PC-3 (cell line): ENCODE results near the gene ACTR6. TPM values are rescaled to one million over a fixed set of nuclear protein-coding genes. Genes with fewer than 3 reads are reported as not detected.

Experiments used
- ATAC-seq: fragments of 200-7000 bp; cut with Tn5 transposase; 2 replicates; pipeline ENCODE4 v1.9.1; 2020; ENCODE audit warnings: mild to moderate bottlenecking, moderate library complexity
- BruUV-seq: library from RNA; stranded (reverse); fragments of 400-500 nt; replicated peaks from 2 replicates; lab custom pipeline; 2021; lab: Mats Ljungman, UMichigan
- CTCF ChIA-PET: fragments of 300-600 bp; sonication (Branson Sonifier 250); formaldehyde crosslinking; loops from one replicate; lab custom pipeline; 2022; ENCODE audit warnings: antibody characterized with exemption; lab: Charles Lee
- POLR2A ChIA-PET: fragments of 300-600 bp; sonication (Branson Sonifier 250); formaldehyde crosslinking; loops from one replicate; lab custom pipeline; 2022; ENCODE audit warnings: antibody characterized with exemption; ENCODE audit not compliant: unreplicated experiment; lab: Charles Lee
- DNase-seq: peaks from one replicate; pipeline ENCODE4 v3.0.0-alpha.2; 2015
- H2AFZ ChIP-seq: fragments of 300-600 bp; sonication (generic); 2 replicates; pipeline ENCODE4 v1.6.0; 2016; ENCODE audit warnings: antibody characterized with exemption, low read length
- H3F3A ChIP-seq: fragments of 300-600 bp; sonication (generic); one replicate; pipeline ENCODE4 v1.6.0; 2017; ENCODE audit warnings: antibody characterized with exemption, low read length, control low read depth, mild to moderate bottlenecking; ENCODE audit not compliant: unreplicated experiment
- H3K27ac ChIP-seq: fragments of 300-600 bp; sonication (generic); 2 replicates; pipeline ENCODE4 v1.5.1; 2016; ENCODE audit warnings: mild to moderate bottlenecking, low read length
- H3K27me3 ChIP-seq: fragments of 300-600 bp; sonication (generic); 2 replicates; pipeline ENCODE4 v1.6.1; 2016; ENCODE audit warnings: low read length, mixed read lengths
- H3K36me3 ChIP-seq: fragments of 300-600 bp; sonication (generic); 2 replicates; pipeline ENCODE4 v1.6.1; 2016; ENCODE audit warnings: low read depth, mixed run types, low read length, mixed read lengths
- H3K4me1 ChIP-seq: fragments of 300-600 bp; sonication (generic); 2 replicates; pipeline ENCODE4 v1.5.1; 2016; ENCODE audit warnings: low read length; ENCODE audit not compliant: insufficient read depth
- H3K4me2 ChIP-seq: fragments of 300-600 bp; sonication (generic); 2 replicates; pipeline ENCODE4 v1.6.0; 2016; ENCODE audit warnings: low read length
- H3K4me3 ChIP-seq: fragments of 300-600 bp; sonication (generic); 2 replicates; pipeline ENCODE4 v1.5.1; 2016; ENCODE audit warnings: mild to moderate bottlenecking, low read length, mixed read lengths
- H3K79me2 ChIP-seq: fragments of 300-600 bp; sonication (generic); 2 replicates; pipeline ENCODE4 v1.6.1; 2017; ENCODE audit warnings: low read length, mixed read lengths
- H3K9ac ChIP-seq: fragments of 300-600 bp; sonication (generic); 2 replicates; pipeline ENCODE4 v1.6.0; 2016; ENCODE audit warnings: mild to moderate bottlenecking, low read length
- H3K9me2 ChIP-seq: fragments of 300-600 bp; sonication (generic); replicated peaks from 2 replicates; pipeline ENCODE4 v1.6.1; 2016; ENCODE audit warnings: mixed run types, low read length, mixed read lengths
- H3K9me3 ChIP-seq: fragments of 300-600 bp; sonication (generic); 2 replicates; pipeline ENCODE4 v1.6.1; 2016; ENCODE audit warnings: low read length, mixed read lengths
- H4K20me1 ChIP-seq: fragments of 300-600 bp; sonication (generic); 2 replicates; pipeline ENCODE4 v1.6.1; 2016; ENCODE audit warnings: low read length, mixed read lengths
- CTCF ChIP-seq: fragments of 300-600 bp; sonication (generic); conservative IDR thresholded peaks from 2 replicates; pipeline ENCODE4 v1.5.1; 2017; ENCODE audit warnings: antibody characterized with exemption, low read depth, mild to moderate bottlenecking, low read length
- EZH2 ChIP-seq: fragments of 300-600 bp; sonication (generic); IDR thresholded peaks from one replicate; pipeline ENCODE4 v1.6.1; 2017; ENCODE audit warnings: antibody characterized with exemption, mild to moderate bottlenecking, low read length; ENCODE audit not compliant: unreplicated experiment
- EZH2phosphoT487 ChIP-seq: fragments of 300-600 bp; sonication (generic); IDR thresholded peaks from 2 replicates; pipeline ENCODE4 v1.6.1; 2018; ENCODE audit warnings: mild to moderate bottlenecking, antibody characterized with exemption, low read length, borderline replicate concordance
- intact Hi-C: fragments of 100-400 bp; cut with micrococcal nuclease; formaldehyde crosslinking; loops from 2 replicates; pipeline ENCODE4 v1.9.0; 2023
- total RNA-seq: library from RNA; depleted of rRNA; stranded (reverse); fragments of >200 nt; gene quantifications from 2 replicates; pipeline ENCODE4 v1.2.3, GENCODE V29; 2014

Gene ACTR6
- total RNA-seq, 1 experiment from 2014 or later: 21.2 TPM

- intact Hi-C loops: loop anchor here (10.0 kb wide), 1 partner anchor 327 kb away; no protein-coding TSS in a partner anchor
- TF ChIP-seq EZH2phosphoT487: no peak
- no peak for TF ChIP-seq EZH2
- no peak for TF ChIP-seq CTCF
- Histone ChIP-seq H3K27ac (no peak overlapping the region), H3K4me2 (no peak overlapping the region), H3K36me3 (peaks cover 17% of the 10 kb centered on the region), H3K4me3 (no peak overlapping the region), H4K20me1 (no peaks in the 10 kb centered on the region), H3K4me1 (no peaks in the 10 kb centered on the region), H3K9ac (no peak overlapping the region), H2AFZ (no peak overlapping the region), H3K79me2 (no peaks in the 10 kb centered on the region), H3K9me2 (no peaks in the 10 kb centered on the region), H3K9me3 (no peaks in the 10 kb centered on the region), H3F3A (no peaks in the 10 kb centered on the region), H3K27me3 (no peaks in the 10 kb centered on the region)
- DNase-seq (no peak), ATAC-seq (no peak)
- POLR2A ChIA-PET: no interaction called here
- BruUV-seq: no TSS peak
- CTCF ChIA-PET: no interaction called here
Measured at GRCh38 chr12:100211698-100212097, 11.1 kb downstream of the ACTR6 start.

GRCh38 chr12:100213016-100213891 is 12.6 kb downstream of the ACTR6 start:
- ATAC-seq: no peak
- no peak overlapping the region for H3K9ac ChIP-seq
- no TSS peak for BruUV-seq
- intact Hi-C loops: loop anchor here (10.0 kb wide), 1 partner anchor 328 kb away; no protein-coding TSS in a partner anchor
- H3K79me2 ChIP-seq: no peaks in the 10 kb centered on the region
- no peak overlapping the region for H3K4me3 ChIP-seq
- no peaks in the 10 kb centered on the region for H3K27me3 ChIP-seq
- TF ChIP-seq EZH2: no peak
- TF ChIP-seq CTCF: no peak
- no peak for TF ChIP-seq EZH2phosphoT487
- ChIA-PET CTCF (interaction anchor here (0.5 kb wide), 1 partner anchor 11 kb away, joined by 4 read pairs; no protein-coding TSS in a partner anchor), POLR2A (no interaction called here)
- H3K4me1 ChIP-seq: no peaks in the 10 kb centered on the region
- H4K20me1 ChIP-seq: no peaks in the 10 kb centered on the region
- H2AFZ ChIP-seq: no peak overlapping the region
- no peaks in the 10 kb centered on the region for H3F3A ChIP-seq
- H3K9me2 ChIP-seq: no peaks in the 10 kb centered on the region
- no peak overlapping the region for H3K4me2 ChIP-seq
- H3K36me3 ChIP-seq: peaks cover 9% of the 10 kb centered on the region
- H3K27ac ChIP-seq: no peak overlapping the region
- no peak for DNase-seq
- no peaks in the 10 kb centered on the region for H3K9me3 ChIP-seq

- Histone ChIP-seq H4K20me1 (no peaks in the 10 kb centered on the region), H3K27me3 (no peaks in the 10 kb centered on the region), H2AFZ (no peak overlapping the region), H3K79me2 (no peaks in the 10 kb centered on the region), H3K36me3 (peaks cover 14% of the 10 kb centered on the region), H3K9me3 (no peaks in the 10 kb centered on the region), H3K27ac (no peak overlapping the region), H3F3A (no peaks in the 10 kb centered on the region), H3K4me1 (no peaks in the 10 kb centered on the region), H3K9ac (no peak overlapping the region), H3K4me3 (no peak overlapping the region), H3K4me2 (no peak overlapping the region), H3K9me2 (no peaks in the 10 kb centered on the region)
- no TSS peak for BruUV-seq
- intact Hi-C loops: loop anchor here (10.0 kb wide), 1 partner anchor 330 kb away; no protein-coding TSS in a partner anchor
- CTCF ChIA-PET: no interaction called here
- ATAC-seq (no peak), DNase-seq (no peak)
- no peak for TF ChIP-seq CTCF
- no peak for TF ChIP-seq EZH2phosphoT487
- TF ChIP-seq EZH2: no peak
- POLR2A ChIA-PET: no interaction called here
Measured at GRCh38 chr12:100214518-100214917, 13.9 kb downstream of the ACTR6 start.
